GM12891 (cell line): Measurements from ENCODE around the gene TGFBR2.

Source experiments
- DNase-seq: peaks from one replicate; pipeline ENCODE4 v3.0.0; 2011; ENCODE audit warnings: low spot score; ENCODE audit not compliant: insufficient read length
- FAIRE-seq: peaks from 2 replicates; lab custom pipeline; 2011; peaks lifted over from hg19 to GRCh38; lab: Jason Lieb, UNC
- PAX5 ChIP-seq: IDR thresholded peaks from 2 replicates; pipeline ENCODE4 v1.6.1; 2011; ENCODE audit warnings: low read length, moderate library complexity, mild to moderate bottlenecking; ENCODE audit not compliant: insufficient read depth, severe bottlenecking
- POLR2A ChIP-seq: IDR thresholded peaks from 2 replicates; pipeline ENCODE4 v1.6.1; 2011; ENCODE audit warnings: low read depth, low read length, control low read depth
- POLR2AphosphoS5 ChIP-seq: IDR thresholded peaks from 2 replicates; pipeline ENCODE4 v1.6.1; 2011; ENCODE audit warnings: low read depth, low read length, control low read depth
- POU2F2 ChIP-seq: IDR thresholded peaks from 2 replicates; pipeline ENCODE4 v1.6.1; 2011; ENCODE audit warnings: low read depth, mild to moderate bottlenecking, control low read depth, low read length, moderate library complexity
- SPI1 ChIP-seq: IDR thresholded peaks from 2 replicates; pipeline ENCODE4 v1.6.1; 2011; ENCODE audit warnings: low read depth, low read length, control low read depth
- TAF1 ChIP-seq: IDR thresholded peaks from 2 replicates; pipeline ENCODE4 v1.6.1; 2011; ENCODE audit warnings: low read depth, low read length, control low read depth

The TGFBR2 gene

GRCh38 chr3:30671527-30672286 lies 65.3 kb downstream of the TGFBR2 start:
- FAIRE-seq (no peak), DNase-seq (no peak)
- TF ChIP-seq SPI1 (no peak), POU2F2 (no peak), POLR2AphosphoS5 (no peak), POLR2A (no peak), PAX5 (no peak)

- no peak for FAIRE-seq
- TF ChIP-seq POLR2AphosphoS5 (no peak), POLR2A (no peak), POU2F2 (no peak), TAF1 (no peak), SPI1 (no peak), PAX5 (no peak)
- DNase-seq: no peak
Observed at GRCh38 chr3:30672287-30672735, 65.9 kb downstream of the TGFBR2 start.

GRCh38 chr3:30672959-30673358 lies 66.6 kb downstream of the TGFBR2 start:
- no peak for TF ChIP-seq PAX5
- TF ChIP-seq POLR2AphosphoS5: no peak
- TF ChIP-seq TAF1: no peak
- TF ChIP-seq SPI1: no peak
- no peak for TF ChIP-seq POLR2A
- TF ChIP-seq POU2F2: no peak
- no peak for FAIRE-seq

GRCh38 chr3:30673425-30674341 lies 67.3 kb downstream of the TGFBR2 start:
- FAIRE-seq (no peak), DNase-seq (no peak)
- TF ChIP-seq SPI1 (peak; percentile 53; the same call in 1 of the 2 replicates), POLR2AphosphoS5 (no peak)

More at GRCh38 chr3:30672959-30673358, 66.6 kb downstream of the TGFBR2 start:
- DNase-seq: no peak

- no peak for DNase-seq
- no peak for FAIRE-seq
- no peak for TF ChIP-seq POLR2A
- TF ChIP-seq PAX5: no peak
- no peak for TF ChIP-seq POLR2AphosphoS5
- TF ChIP-seq SPI1: no peak
- no peak for TF ChIP-seq POU2F2
Observed at GRCh38 chr3:30675006-30675405, 68.6 kb downstream of the TGFBR2 start.

- TF ChIP-seq SPI1 (no peak), POLR2AphosphoS5 (no peak), TAF1 (no peak), PAX5 (no peak), POLR2A (no peak), POU2F2 (no peak)
- DNase-seq (no peak), FAIRE-seq (no peak)
Observed at GRCh38 chr3:30675774-30676173, 69.4 kb downstream of the TGFBR2 start.

GRCh38 chr3:30676424-30677346 lies 70.3 kb downstream of the TGFBR2 start:
- TF ChIP-seq POLR2A (no peak), SPI1 (no peak), POU2F2 (no peak), TAF1 (no peak), POLR2AphosphoS5 (no peak), PAX5 (no peak)
- DNase-seq: no peak
- no peak for FAIRE-seq

- DNase-seq: no peak
- no peak for TF ChIP-seq POU2F2
- no peak for TF ChIP-seq POLR2AphosphoS5
- TF ChIP-seq POLR2A: no peak
- TF ChIP-seq PAX5: no peak
- TF ChIP-seq TAF1: no peak
- TF ChIP-seq SPI1: no peak
- no peak for FAIRE-seq
Observed at GRCh38 chr3:30677347-30677685, 70.9 kb downstream of the TGFBR2 start.
